ENCODE measurements around the gene FARP2.

Gene FARP2

GRCh38 chr2:241485172-241485911, 129.3 kb downstream of the FARP2 start:
- DNase-seq (ENCODE audit: low read depth in 2 of 2) = no peak

- DNase-seq (ENCODE audit: low read depth in 2 of 2) = no peak
Observed at GRCh38 chr2:241489088-241489487, 133.0 kb downstream of the FARP2 start.

GRCh38 chr2:241489733-241490680, 133.9 kb downstream of the FARP2 start:
- DNase-seq (ENCODE audit: low read depth in 2 of 2) = no peak

DNA sequence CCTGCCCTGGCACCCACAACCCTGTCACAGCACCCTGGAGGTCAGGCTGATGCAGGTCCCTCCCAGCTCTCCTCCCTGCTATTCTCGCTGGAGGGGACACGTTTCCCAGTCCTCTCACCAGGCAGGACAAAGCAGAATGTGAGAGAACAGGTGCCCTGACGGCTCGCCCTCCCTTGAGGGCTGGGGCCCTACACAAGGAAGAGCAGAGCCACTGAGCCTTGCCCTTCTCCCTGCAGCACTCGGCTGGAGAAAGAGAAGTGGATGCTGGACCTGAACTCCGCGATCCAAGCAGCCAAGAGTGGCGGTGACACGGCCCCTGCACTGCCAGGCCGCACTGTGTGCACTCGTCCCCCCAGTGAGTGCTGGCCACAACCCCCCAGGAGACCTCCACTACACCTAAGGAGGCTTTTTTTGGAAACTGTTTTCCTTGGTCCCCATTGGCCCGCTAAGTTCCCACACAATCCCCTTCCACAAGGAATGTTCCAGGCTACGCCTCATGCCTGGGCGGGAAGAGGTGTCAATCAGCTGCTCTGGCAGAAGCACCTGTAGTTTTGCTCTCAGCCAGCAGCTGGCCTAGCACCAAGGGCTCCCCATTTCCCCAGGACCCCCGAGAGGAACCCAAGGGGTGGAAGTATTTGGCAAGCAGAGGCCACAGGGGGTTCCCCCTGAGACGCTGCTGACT, 134.9 kb downstream of the FARP2 start:
- DNase-seq (ENCODE audit: low read depth in 2 of 2) = no peak

DNA sequence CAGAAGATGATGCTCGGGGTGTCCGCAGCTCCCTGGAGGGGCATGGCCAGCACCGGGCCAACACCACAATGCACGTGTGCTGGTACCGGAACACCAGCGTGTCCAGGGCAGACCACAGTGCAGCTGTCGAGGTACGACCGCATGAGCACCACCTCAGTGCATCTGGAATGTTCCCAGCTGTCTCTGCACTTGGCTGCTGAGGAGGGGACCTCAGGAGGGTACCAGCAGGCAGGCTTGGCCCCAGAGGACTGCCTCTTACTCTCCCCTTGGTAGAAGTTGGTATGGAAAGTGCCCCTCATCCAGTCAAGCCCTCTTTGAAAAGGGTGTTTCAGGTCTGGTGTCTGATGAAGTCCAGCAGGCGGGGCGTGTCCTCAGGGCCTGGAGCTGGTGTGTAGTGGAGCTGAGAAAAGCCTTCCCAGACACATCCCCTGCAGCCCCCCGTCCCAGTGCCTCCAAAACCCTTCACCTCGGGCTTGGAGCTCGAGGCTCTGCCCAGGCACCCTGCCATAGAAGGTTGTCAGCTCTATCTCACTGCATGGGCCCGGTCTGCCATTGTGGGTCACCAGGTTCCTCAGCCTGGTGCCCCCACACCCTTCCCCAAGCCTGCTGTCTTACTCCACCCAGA, 135.6 kb downstream of the FARP2 start:
- no peak for DNase-seq (ENCODE audit: low read depth in 2 of 2)

DNA sequence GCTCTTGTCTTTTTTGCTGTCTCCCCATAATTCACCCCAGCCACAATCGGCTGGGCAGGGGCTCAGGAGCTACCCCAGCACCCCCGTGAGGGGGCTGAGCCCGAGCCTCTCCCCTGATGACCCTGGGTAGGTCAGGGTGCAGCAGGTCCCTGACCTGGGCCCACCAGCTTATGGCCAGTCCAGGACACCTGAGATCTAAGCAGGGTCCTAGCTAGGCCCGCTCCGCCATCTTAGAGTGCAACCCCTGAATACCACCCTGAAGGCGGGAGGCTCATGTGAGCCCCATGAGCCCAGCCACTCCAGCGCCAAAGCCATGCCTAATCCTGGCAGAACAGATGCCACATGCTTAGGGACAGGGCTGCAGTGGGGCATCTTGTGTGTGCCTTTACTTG, 136.1 kb downstream of the FARP2 start:
- no peak for DNase-seq (ENCODE audit: low read depth in 2 of 2)

- no peak for DNase-seq (ENCODE audit: low read depth in 2 of 2)
Observed at GRCh38 chr2:241493092-241493491, 137.0 kb downstream of the FARP2 start.

GRCh38 chr2:241494311-241494908, 138.3 kb downstream of the FARP2 start:
- DNase-seq (ENCODE audit: low read depth in 2 of 2) = no peak

DNA sequence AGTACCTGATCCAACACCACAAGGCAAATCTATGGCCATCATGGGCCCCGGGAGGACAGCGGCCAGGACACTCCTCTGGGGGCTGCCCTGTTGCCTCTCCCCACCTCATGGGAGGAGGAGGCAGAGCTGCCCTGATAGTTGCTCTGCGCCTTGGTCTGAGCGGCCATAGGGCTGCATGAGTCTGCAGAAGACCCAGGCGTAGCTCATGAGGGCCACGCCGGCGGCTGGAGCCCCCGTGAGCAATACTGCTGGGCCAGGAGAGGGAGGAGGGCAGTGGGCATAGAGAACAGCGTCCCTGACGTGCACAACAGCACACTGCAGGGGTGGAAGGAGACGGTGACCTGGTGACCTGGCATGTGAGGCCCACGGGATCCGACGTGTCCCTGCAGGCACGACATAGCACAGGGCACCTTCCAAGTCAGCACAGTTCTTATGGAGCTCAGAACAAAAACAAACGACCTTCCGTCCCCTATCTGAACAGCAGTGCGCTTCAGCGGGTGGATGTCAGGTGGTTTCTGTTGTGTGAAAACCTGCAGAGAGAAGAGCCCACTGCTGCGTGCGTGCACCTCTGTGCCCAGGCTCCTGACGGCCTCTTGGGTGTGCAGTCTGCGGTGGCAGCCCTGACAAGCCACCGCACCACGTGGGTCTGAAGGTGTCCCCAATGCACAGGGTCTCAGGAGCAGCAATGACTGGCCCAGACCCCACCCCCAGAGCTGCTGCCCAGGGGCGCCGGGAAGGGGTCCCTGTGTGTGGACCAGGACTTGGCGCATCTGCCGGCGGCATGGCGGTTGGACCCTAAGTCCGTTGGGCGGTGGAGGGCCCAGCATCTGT, 139.3 kb downstream of the FARP2 start:
- DNase-seq (ENCODE audit: low read depth in 2 of 2) = no peak

DNA sequence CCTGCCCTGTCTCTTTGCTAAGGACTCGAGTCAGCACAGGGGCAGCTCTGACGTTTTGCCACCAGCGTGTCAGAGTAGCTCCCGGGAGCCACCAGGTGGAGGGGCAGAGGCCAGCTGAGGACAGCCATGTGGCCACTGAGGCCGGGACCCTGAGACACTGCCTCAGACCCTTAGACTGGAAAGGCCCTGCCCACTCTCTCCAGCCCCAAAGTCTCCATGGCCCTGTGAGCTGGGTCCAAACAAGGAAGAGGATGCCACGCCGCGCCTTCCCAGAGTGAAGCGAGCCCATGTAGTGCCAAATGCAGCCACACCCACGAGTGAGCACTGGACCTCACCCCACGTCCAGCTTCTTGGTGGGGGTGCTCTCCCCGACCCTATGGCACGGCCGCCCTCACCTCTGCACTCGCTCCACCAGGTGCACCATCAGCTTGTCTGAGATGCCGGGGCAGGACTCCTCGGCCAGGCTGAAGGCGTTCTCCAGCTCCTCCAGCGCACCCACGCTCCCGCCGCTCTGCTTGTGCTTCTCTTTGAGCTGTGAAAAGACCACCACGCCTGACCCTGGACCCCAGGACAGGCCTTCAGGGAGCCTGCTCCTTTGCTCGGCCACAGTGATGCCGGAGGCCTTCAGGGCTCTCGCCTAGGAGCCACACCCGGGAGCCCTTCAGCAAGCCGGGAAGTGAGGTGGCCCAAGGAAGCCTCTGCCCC, 140.1 kb downstream of the FARP2 start:
- DNase-seq (ENCODE audit: low read depth in 2 of 2) = no peak

- no peak for DNase-seq (ENCODE audit: low read depth in 2 of 2)
Observed at GRCh38 chr2:241496904-241497877, 141.1 kb downstream of the FARP2 start.

DNA sequence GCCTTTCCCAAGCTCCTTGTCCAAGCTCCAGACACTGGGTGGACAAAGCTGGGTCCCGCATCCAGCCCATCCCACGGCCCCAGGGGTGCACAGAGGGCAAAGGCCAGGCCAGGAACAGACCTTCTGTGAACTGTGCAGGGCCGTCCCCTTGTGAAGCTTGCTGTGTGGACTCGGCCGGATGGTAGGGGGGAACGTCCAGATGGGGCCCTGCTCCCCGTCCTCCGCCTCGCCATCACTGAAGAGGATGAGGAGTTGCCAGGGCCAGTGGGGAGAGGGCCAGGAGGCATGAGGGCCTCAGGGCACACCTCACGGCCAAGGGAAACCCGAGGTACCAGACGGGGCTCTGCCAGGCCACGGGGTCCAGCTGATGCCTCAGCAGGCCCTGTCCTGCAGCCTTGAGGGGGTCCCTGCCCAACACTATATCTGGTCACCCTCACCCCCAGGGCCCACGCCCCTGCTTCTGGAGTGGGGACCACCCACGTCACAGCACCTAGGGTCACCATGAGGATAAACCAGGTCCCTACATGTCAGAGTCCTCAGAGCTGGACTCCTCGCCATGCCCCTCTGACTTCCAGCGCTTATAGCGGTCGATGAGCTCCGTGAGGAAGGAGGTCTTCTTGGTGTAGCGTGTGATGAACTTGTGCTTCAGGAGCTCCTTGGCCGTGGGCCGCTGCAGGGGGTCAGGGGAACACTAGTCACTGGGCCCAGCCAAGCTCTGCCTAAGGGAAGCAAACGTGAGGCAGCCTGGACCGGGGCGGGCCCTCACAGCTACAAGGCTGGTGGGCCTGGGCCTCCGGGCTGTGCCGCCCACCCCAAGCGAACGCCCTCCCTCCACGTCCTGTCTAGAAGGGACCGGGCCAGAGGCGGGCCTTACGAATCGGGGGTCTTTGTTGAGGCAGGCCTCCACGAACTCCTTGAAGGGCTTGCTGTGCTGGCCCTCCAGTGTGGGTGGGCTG, 142.3 kb downstream of the FARP2 start:
- DNase-seq (ENCODE audit: low read depth in 2 of 2) = no peak

DNA sequence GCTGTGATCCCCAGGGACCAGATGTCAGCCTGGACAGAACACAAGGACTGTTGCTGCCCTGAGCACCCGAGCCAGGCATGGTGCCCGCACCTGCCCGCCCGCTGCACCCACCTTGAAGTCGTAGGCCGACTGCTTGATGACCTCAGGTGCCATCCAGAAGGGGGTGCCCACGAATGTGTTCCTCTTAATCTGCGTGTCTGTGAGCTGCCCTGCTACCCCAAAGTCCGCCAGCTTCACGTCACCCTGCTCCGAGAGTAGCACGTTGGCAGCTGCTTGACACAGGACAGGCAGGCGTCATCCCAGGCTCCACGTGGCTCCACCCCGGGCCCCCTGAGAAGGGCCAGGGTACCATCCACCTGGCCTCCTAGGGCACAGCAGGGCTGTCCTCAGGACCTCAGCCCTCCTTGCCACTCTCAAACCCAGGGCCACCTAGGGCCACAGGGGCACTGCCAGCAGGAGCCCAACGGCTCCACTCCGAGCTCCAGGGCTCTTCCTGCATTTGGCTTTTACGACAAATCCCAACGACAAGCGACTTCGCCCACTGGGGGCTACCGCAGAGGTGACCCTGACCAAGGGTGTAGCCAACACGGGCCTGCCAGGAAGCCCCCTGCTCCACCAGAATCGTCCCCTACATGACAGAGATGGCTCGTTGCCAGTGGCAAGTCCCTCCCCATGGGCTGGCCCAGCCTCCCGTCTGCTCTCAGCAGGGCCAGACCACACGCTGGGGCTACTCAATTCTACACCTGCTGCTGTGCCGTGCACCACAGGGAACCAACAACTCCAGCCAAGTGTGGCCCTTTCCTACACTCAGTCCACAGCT, 143.3 kb downstream of the FARP2 start:
- no peak for DNase-seq (ENCODE audit: low read depth in 2 of 2)

DNA sequence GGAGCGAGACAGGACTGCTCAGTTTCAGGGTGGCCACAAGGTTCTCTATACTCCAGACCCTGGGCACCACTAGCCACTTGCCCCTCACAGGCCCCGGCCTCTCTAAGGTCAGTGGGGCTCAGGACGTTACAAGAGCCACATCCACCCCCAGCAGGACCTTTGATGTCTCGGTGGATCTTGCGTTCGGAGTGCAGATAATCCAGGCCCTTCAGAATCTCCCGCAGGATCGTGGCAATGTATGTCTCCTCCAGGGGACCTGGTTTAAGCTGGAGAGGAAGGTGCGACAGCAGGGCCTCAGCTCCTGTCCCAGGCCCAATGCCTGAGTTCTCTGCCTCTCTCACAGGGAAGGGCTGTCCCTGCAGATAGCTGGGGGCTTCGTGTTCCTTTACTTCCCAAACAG, 143.9 kb downstream of the FARP2 start:
- no peak for DNase-seq (ENCODE audit: low read depth in 2 of 2)

GRCh38 chr2:241500431-241500975, 144.4 kb downstream of the FARP2 start:
- no peak for DNase-seq (ENCODE audit: low read depth in 2 of 2)

DNA sequence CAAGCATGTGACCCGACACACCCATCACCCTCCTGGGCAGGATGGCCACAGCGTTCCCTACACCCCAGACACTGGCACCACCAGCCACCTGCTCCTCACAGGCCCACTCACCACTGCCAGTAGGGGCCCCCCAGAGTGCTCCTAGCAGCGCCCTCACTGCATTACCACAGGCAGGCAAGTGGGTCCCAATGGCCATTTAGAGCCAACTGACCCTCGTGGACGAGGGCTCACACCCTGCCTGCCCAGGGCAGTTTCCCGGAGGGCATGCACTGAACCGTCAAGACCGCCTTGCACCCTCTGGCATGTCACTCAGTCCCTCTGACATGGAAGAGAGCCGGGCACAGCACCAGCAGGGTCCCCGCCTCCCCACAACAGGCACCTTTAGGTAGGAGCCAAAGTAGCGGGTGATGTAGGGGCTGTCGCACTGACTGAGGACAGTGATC, 145.0 kb downstream of the FARP2 start:
- DNase-seq (ENCODE audit: low read depth in 2 of 2) = no peak
